ENCODE measurements around the gene CPNE4.
"Not testable (repeated sequence)": the region's sequence is repeated elsewhere in the genome, so short reads cannot be mapped to it uniquely, and the experiment has no call there.

CPNE4 gene

GRCh38 chr3:131526801-131527347, 507.9 kb downstream of the CPNE4 start:
- Histone ChIP-seq H3K9me3 (no peaks in the 10 kb centered on the region), H4K20me1 (no peaks in the 10 kb centered on the region), H3K4me1 (no peaks in the 10 kb centered on the region), H3K4me3 (no peak overlapping the region), H3K27me3 (no peaks in the 10 kb centered on the region), H3K36me3 (no peaks in the 10 kb centered on the region), H3K27ac (no peak overlapping the region), H3K9ac (no peak overlapping the region), H3K4me2 (no peak overlapping the region)
- TF ChIP-seq Cebpa-rat (IDR thresholded peaks at IDR 0.05): no peak

GRCh38 chr3:131518680-131519079, 516.1 kb downstream of the CPNE4 start:
- Histone ChIP-seq H3K4me2 (no peak overlapping the region), H4K20me1 (no peaks in the 10 kb centered on the region), H3K4me1 (no peaks in the 10 kb centered on the region), H3K27ac (no peak overlapping the region), H3K27me3 (no peaks in the 10 kb centered on the region), H3K36me3 (no peaks in the 10 kb centered on the region), H3K9me3 (0 out of 2 replicates have a peak, but pooled peaks cover 5% of the 10 kb centered on the region), H3K9ac (no peak overlapping the region), H3K4me3 (no peak overlapping the region)
- no peak for TF ChIP-seq Cebpa-rat (IDR thresholded peaks at IDR 0.05)

- Histone ChIP-seq H3K4me2 (no peak overlapping the region), H3K36me3 (peaks cover 7% of the 10 kb centered on the region), H4K20me1 (no peaks in the 10 kb centered on the region), H3K27me3 (no peaks in the 10 kb centered on the region), H3K9me3 (peaks cover 3% of the 10 kb centered on the region; the same call in 1 of the 2 replicates), H3K4me1 (peaks cover 30% of the 10 kb centered on the region), H3K9ac (no peak overlapping the region), H3K27ac (no peak overlapping the region), H3K4me3 (no peak overlapping the region)
- TF ChIP-seq Cebpa-rat (IDR thresholded peaks at IDR 0.05): no peak
Measured at GRCh38 chr3:131505421-131505820, 529.4 kb downstream of the CPNE4 start.

GRCh38 chr3:131503320-131503635, 531.5 kb downstream of the CPNE4 start:
- TF ChIP-seq Cebpa-rat (IDR thresholded peaks at IDR 0.05): no peak
- Histone ChIP-seq H3K9me3 (no peaks in the 10 kb centered on the region), H3K27ac (peak overlapping the region; percentile 97), H3K4me3 (peak overlapping the region; percentile 91), H3K4me1 (peaks cover 30% of the 10 kb centered on the region), H3K27me3 (no peaks in the 10 kb centered on the region), H3K36me3 (peaks cover 28% of the 10 kb centered on the region), H3K9ac (peak overlapping the region; percentile 98), H3K4me2 (peak overlapping the region; percentile 80), H4K20me1 (no peaks in the 10 kb centered on the region)

GRCh38 chr3:131502530-131503319, 532.1 kb downstream of the CPNE4 start, which contains the start of gene MRPL3:
MRPL3 (minus strand) TSS chr3:131502971; CDS start chr3:131502821, 150 bp downstream.
- Histone ChIP-seq H3K27me3 (no peaks in the 10 kb centered on the region), H3K4me2 (peak within 1 kb of the TSS; percentile 80), H3K27ac (peak within 1 kb of the TSS; percentile 97), H3K4me1 (peaks cover 30% of the 10 kb centered on the region), H3K36me3 (peaks cover 34% of the 10 kb centered on the region), H3K4me3 (peak within 1 kb of the TSS; percentile 91), H3K9ac (peak within 1 kb of the TSS; percentile 98), H4K20me1 (no peaks in the 10 kb centered on the region), H3K9me3 (no peaks in the 10 kb centered on the region)
- no peak for TF ChIP-seq Cebpa-rat (IDR thresholded peaks at IDR 0.05)

- no peak for TF ChIP-seq Cebpa-rat (IDR thresholded peaks at IDR 0.05)
- H3K27ac ChIP-seq: peak overlapping the region; percentile 97
- H3K9ac ChIP-seq: peak overlapping the region; percentile 98
- peaks cover 30% of the 10 kb centered on the region for H3K4me1 ChIP-seq
- H3K27me3 ChIP-seq: no peaks in the 10 kb centered on the region
- H3K36me3 ChIP-seq: peaks cover 42% of the 10 kb centered on the region
- H3K9me3 ChIP-seq: no peaks in the 10 kb centered on the region
- H3K4me2 ChIP-seq: peak overlapping the region; percentile 80
- H4K20me1 ChIP-seq: peaks cover 3% of the 10 kb centered on the region; the same call in 1 of the 2 replicates
- H3K4me3 ChIP-seq: peak overlapping the region; percentile 91
Measured at GRCh38 chr3:131501949-131502348, 532.9 kb downstream of the CPNE4 start.

- Histone ChIP-seq H4K20me1 (peaks cover 64% of the 10 kb centered on the region), H3K4me3 (no peak overlapping the region), H3K4me1 (peaks cover 14% of the 10 kb centered on the region), H3K9ac (no peak overlapping the region), H3K4me2 (no peak overlapping the region), H3K27ac (no peak overlapping the region), H3K9me3 (no peaks in the 10 kb centered on the region), H3K27me3 (no peaks in the 10 kb centered on the region), H3K36me3 (peaks cover 88% of the 10 kb centered on the region)
- TF ChIP-seq Cebpa-rat (IDR thresholded peaks at IDR 0.05): no peak
Measured at GRCh38 chr3:131494706-131495105, 540.1 kb downstream of the CPNE4 start.

- peaks cover 79% of the 10 kb centered on the region for H3K36me3 ChIP-seq
- no peak overlapping the region for H3K9ac ChIP-seq
- no peak for TF ChIP-seq Cebpa-rat (IDR thresholded peaks at IDR 0.05)
- peaks cover 14% of the 10 kb centered on the region for H3K4me1 ChIP-seq
- peaks cover 59% of the 10 kb centered on the region for H4K20me1 ChIP-seq
- no peak overlapping the region for H3K4me3 ChIP-seq
- no peaks in the 10 kb centered on the region for H3K9me3 ChIP-seq
- H3K27ac ChIP-seq: no peak overlapping the region
- H3K27me3 ChIP-seq: no peaks in the 10 kb centered on the region
- H3K4me2 ChIP-seq: no peak overlapping the region
Measured at GRCh38 chr3:131491775-131492174, 543.0 kb downstream of the CPNE4 start.

GRCh38 chr3:131491084-131491483, 543.7 kb downstream of the CPNE4 start:
- H3K9me3 ChIP-seq: no peaks in the 10 kb centered on the region
- H3K4me1 ChIP-seq: peaks cover 14% of the 10 kb centered on the region
- no peak overlapping the region for H3K4me2 ChIP-seq
- H3K27ac ChIP-seq: no peak overlapping the region
- no peak overlapping the region for H3K4me3 ChIP-seq
- H3K27me3 ChIP-seq: no peaks in the 10 kb centered on the region
- TF ChIP-seq Cebpa-rat (IDR thresholded peaks at IDR 0.05): no peak
- H4K20me1 ChIP-seq: peaks cover 52% of the 10 kb centered on the region
- H3K36me3 ChIP-seq: peaks cover 73% of the 10 kb centered on the region
- H3K9ac ChIP-seq: no peak overlapping the region

- not testable (repeated sequence) for H3K4me3 ChIP-seq, H3K9ac ChIP-seq, H3K4me1 ChIP-seq, H3K4me2 ChIP-seq, H3K27ac ChIP-seq, H3K9me3 ChIP-seq, H3K27me3 ChIP-seq
- Histone ChIP-seq H4K20me1 (peaks cover 28% of the 10 kb centered on the region; the same call in 1 of the 2 replicates), H3K36me3 (peaks cover 69% of the 10 kb centered on the region)
Measured at GRCh38 chr3:131486545-131486944, 548.3 kb downstream of the CPNE4 start.
